Renal pelvis (tissue), 4 donors: ENCODE measurements around the gene LINGO1. TPM values are rescaled to one million over a fixed set of nuclear protein-coding genes. Genes with fewer than 3 reads are reported as not detected.

ENCODE experiments used
- DNase-seq: peaks from one replicate; pipeline ENCODE4 v3.0.0-alpha.2; 2013
- polyA plus RNA-seq, 3 donors: library from polyadenylated mRNA; unstranded; fragments of 120-200 nt; gene quantifications; one replicate each; pipeline ENCODE4 v1.2.1, GENCODE V29; 2013; ENCODE audit not compliant: insufficient read length in 3 of 3

LINGO1 gene
- polyA plus RNA-seq, 3 donors, result 11.3 to 22.4 (median 15.4) TPM

- no peak for DNase-seq
Measured at GRCh38 chr15:77574521-77575202, 58.0 kb downstream of the LINGO1 start.

GRCh38 chr15:77573802-77574201, 58.9 kb downstream of the LINGO1 start:
- DNase-seq, result no peak

- no peak for DNase-seq
Measured at GRCh38 chr15:77572186-77572585, 60.5 kb downstream of the LINGO1 start.

- no peak for DNase-seq
Measured at GRCh38 chr15:77571741-77572140, 61.0 kb downstream of the LINGO1 start.

- DNase-seq, result no peak
Measured at GRCh38 chr15:77571181-77571580, 61.5 kb downstream of the LINGO1 start.

- DNase-seq, result peak; percentile 80
Measured at GRCh38 chr15:77569729-77570125, 63.0 kb downstream of the LINGO1 start.

- no peak for DNase-seq
Measured at GRCh38 chr15:77568973-77569728, 63.6 kb downstream of the LINGO1 start.

GRCh38 chr15:77568014-77568972, 64.4 kb downstream of the LINGO1 start:
- DNase-seq, result no peak

- DNase-seq, result no peak
Measured at GRCh38 chr15:77567202-77567601, 65.5 kb downstream of the LINGO1 start.

GRCh38 chr15:77566092-77566491, 66.6 kb downstream of the LINGO1 start:
- no peak for DNase-seq

- no peak for DNase-seq
Measured at GRCh38 chr15:77565378-77565915, 67.3 kb downstream of the LINGO1 start.

- no peak for DNase-seq
Measured at GRCh38 chr15:77564938-77565337, 67.8 kb downstream of the LINGO1 start.

- no peak for DNase-seq
Measured at GRCh38 chr15:77564341-77564740, 68.4 kb downstream of the LINGO1 start.

GRCh38 chr15:77563623-77564156, 69.0 kb downstream of the LINGO1 start:
- DNase-seq, result no peak

Other genes starting within 250 kb of the LINGO1 start
- 10 to 100 TPM; 25.2 to 39.1 (median 31.0) TPM for gene PEAK1, start 212.8 kb downstream of the LINGO1 start, polyA plus RNA-seq
- gene HMG20A, start 212.0 kb downstream of the LINGO1 start, polyA plus RNA-seq, result 10 to 100 TPM; 55.2 to 75.7 (median 63.6) TPM